ENCODE data around the gene WNK2.

The WNK2 gene

DNA sequence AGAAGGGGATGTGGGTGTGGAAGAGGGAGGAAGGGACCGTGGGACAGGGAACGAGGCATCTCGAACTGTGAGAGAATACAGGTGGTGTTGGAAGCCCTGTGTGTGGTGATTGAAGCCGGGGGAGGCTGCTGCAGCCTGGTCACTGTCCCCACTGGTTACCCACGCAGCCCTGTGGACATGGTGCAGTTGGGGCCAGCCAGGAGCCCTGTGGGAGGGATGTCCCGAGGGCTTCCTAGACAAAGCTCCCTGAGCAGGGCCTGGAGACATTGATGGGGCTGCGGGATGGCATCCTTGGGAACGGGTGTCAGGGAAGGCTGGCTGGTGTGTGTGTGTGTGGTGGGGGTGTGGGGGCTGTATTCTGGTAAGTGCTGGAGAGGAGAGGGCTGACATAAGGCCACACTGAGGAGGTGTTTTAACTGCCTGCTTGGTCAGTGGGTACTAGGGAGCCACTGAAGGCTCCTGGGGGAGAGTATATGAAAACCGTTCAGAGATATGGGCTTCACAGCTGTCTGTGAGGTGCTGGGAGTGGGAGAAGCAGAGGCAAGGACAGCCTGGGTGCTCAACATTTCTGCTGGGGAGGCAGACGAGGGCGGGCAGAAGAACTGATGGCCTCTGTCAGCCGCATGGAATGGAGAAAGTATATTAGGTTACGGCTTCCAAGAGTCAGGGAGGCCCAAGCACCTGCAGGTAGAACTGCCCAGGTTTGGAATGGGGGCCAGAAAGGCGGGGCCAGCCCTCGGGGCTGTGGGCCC lies 20.0 kb downstream of the WNK2 start:
- no peak for DNase-seq

- no peak for DNase-seq
Measured at GRCh38 chr9:93204470-93205043, 20.6 kb downstream of the WNK2 start.

DNA sequence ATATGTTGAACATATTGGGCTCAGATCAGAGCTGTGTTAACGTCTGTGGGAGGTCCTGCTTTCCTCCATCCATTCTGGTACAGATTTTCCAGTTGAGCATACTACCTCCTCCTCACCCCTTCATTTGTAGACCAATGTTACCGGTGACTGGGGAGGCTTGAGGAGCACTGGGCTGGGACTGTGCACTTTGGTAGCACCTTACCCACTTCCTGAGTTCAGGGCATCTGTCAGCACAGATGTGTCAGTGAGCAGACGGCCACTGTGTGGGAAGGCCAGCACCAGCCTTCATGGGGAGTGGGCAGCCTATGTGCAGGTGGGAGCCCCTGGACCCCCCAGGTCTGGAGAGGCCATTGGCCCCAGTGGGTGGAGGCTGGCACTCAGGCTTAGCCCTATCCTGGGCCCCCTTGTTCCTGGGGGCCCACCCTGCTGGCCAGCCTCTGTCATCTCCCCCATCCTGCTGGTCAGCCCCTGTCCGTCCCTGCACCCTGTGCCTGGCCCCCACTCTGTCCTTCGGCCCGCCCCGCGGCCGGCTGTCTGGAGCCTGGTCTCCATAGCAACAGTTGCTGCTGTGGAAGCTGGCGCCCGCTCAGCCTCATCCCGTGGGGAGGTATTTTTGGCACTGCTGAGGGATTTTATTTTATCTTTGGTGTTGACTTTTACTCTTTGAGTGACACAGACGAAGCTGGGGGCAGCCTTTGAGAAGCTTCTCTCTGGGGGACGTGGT lies 21.3 kb downstream of the WNK2 start:
- DNase-seq = no peak

GRCh38 chr9:93205896-93206575 lies 22.1 kb downstream of the WNK2 start:
- DNase-seq = no peak

- no peak for DNase-seq
Measured at GRCh38 chr9:93206576-93207155, 22.7 kb downstream of the WNK2 start.

GRCh38 chr9:93207326-93207814 lies 23.4 kb downstream of the WNK2 start:
- DNase-seq = no peak

DNA sequence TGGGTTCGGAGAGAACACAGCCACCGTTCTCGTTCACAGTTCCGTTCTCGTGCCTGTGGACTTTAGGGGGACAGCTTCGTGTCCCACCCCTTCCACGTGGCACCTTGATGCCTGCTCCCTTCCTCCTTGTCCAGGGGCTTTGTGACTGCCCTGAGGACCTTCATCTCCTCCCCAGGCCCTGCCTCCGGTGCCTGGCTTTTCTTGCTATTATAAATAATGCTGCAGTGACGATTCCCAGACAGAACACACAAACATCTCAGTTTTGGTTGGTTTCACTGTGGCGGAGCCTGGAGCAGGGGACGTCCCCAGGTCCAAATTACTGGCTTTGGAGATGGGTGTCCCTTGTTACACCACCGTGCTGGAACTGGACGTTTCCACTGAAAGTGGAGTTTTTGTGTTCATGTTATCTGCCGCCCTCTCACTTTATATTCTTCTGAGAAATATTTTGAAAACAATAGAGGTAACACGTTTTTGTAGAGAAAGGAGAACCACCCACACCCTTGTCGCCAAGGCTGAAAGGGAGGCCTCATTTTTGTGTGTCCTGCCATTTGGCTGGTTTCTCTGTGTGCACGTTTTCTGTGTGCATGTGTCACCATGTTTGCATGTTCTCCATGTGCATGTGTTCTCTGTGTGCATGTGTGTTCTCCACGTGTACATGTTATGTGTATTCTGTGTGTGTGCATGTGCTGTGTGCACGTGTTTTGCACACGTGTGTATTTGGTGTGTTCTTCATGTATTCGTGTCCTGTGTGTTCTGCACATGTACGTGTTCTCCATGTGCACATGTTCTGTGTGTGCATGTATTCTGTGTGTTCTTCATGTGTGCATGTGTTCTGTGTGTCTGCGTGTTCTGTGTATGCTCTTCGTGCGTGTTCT lies 24.2 kb downstream of the WNK2 start:
- DNase-seq = no peak

DNA sequence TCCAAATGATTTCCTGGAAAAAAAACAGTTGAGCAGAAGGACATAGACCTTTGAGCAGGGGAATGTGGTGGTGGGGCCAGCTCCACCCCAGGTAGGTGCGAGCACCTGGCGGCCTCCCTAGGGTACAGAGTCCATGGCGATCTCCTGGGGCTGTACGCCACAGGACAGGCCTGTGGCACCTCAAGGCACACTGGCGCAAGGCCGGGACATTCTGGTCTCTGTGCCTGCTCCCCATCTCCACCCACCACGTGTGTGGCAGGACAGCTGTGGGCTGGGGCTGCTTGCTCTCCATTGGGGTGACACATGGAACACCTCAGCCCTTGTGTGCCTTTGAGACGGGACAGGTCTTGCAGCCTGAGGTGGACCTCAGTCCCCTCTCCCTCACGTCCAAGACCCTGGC lies 25.2 kb downstream of the WNK2 start:
- DNase-seq = no peak

DNA sequence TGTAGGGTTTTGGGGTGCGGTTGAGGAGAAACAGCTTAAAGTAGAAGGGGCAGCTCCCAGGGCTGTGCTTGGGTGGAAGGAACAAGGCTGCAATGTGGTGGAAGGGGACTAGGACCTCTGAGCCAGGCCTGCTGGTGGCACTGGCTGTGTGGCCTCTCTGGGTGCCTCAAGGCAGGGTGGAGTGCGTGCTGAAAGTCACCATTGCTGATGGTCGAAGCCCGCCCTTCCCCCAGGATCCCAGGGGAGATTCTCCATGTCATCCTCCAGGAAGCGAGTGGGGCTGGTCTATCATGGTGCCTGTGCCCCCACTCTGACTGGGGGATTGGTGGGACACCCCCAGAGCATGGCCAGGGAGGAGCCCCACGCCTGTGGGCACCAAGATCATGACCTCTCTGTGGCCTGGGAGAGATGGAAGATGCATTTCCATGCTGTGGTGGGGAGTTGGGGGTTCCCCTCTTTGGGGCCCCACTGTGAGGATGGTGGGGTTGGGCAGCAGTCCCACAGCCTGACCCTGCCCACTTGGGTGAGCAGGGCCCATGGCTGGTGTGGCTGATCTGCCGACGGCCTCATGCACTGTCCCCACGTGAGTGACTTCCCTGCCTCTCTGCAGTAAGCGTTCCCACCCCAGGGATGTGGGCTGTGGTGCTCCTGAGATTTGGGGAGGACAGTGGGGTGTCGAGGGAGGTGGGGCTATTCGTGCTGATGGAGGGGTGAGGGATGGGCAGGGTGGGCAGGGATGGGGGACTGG lies 25.8 kb downstream of the WNK2 start:
- DNase-seq = no peak

DNA sequence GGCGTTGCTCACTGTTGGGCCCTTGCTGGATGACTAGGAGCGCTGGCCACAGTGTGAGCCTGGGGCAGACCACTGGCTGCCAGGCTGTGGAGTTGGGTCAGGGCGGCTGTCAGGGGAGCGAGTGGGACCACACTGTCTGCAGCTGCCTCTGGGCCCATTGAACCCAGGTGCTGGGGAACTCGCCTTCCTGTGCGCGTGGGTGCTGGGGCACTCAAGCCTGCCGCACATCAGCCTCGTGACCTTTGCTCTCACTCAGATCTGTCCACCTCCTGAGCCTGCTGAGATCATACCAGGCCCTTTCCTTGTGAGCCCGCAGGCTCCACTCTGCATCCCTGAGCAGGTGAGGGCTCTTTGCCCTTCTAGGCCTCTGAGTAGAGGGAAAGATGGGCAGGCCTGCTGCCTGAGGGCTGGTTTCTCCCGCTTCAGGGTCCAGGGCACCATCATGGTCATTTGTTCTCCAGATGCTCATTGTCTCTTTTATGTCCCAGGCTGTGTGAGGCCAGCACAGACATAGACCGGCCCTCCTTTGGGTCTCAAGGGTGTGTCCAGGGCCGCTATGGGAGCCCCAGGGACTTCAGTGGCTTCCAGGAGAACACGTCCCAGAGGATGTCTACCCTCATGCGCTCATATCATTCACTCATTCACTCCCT lies 26.5 kb downstream of the WNK2 start:
- no peak for DNase-seq

DNA sequence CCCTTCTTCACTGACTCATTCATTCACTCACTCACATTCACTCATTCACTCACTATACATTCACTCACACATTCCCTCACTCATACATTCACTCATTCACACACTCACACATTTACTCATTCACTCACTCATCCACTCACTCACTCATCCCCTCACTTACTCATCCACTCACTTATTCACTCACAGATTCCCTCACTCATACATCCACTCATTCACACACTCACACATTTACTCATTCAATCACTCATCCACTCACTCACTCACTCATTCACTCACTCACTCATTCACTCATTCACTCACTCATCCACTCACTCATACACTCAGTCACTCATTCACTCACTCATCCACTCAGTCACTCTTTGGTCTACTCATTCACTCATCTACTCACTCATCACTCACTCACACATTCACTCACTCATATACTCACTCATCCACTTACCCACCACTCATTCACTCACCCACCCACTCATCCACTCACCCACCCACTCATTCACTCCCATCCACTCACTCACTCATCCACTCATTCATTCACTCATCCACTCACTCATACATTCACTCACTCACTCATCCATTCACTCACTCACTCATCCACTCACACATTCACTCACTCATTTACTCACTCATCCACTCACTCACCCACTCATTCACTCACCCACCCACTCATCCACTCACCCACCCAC lies 27.2 kb downstream of the WNK2 start:
- no peak for DNase-seq

GRCh38 chr9:93211654-93212001 lies 27.7 kb downstream of the WNK2 start:
- no peak for DNase-seq

DNA sequence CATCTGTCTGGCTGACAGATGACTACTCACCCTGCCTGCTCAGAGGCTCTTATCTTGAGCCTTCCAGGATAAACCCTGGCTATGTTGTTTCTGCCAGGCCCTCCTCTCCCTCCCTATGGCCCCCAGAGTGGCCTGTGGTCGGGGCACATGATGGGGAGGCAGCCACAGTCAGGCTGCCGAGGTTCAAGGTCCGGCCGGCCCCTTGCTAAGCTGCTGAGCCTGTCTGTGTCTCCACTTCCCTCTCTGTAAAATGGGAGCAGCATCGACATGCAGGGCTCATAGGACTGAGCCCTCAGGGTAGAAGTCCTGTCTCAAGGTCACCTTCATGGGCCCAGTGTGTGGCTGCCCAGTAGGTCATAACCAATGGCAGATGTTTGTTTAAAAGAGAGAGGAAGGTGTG lies 28.5 kb downstream of the WNK2 start:
- DNase-seq = no peak

GRCh38 chr9:93216073-93216365 lies 32.1 kb downstream of the WNK2 start:
- no peak for DNase-seq

DNA sequence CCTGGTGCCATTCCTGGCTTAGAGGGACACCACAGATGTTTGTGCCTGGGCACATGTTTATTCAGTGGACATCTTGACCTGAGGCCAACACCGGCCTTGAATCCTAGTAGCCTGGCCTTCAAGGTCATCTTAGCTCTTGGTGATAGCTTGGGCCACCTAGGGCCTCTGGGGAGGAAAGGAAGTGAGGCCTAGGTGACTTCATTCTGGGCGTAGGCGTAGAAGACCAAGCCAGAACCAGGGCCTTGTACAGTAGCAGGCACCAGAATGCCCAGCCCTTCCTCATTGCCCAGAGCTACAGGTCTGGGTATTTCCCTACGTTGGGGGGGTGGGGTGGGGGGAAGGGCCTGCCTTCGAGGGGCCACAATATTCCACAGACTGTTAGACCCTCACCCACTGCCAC lies 33.8 kb downstream of the WNK2 start:
- DNase-seq = no peak

DNA sequence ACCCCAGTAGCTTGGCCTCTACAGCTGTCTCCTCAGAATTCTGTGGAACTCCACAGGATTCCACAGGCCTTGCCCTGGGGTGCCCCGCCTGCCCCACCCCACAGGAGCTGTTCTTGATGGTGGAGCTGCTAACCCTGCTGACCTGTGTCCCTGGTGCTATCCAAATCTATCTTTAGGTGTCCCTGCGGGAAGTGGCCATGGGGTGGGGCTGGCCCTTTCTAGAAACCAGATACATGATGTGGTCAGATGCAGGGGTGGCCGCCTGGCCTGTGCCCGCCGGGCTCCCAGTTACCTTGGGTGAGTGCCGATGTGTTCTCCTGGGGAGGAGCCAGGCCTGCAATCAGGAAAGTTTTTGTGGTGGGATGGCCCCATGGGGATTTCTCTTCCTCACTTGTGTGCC lies 34.2 kb downstream of the WNK2 start:
- DNase-seq = no peak

- no peak for DNase-seq
Measured at GRCh38 chr9:93218671-93219420, 34.9 kb downstream of the WNK2 start.

- DNase-seq = no peak
Measured at GRCh38 chr9:93219692-93220091, 35.8 kb downstream of the WNK2 start.

DNA sequence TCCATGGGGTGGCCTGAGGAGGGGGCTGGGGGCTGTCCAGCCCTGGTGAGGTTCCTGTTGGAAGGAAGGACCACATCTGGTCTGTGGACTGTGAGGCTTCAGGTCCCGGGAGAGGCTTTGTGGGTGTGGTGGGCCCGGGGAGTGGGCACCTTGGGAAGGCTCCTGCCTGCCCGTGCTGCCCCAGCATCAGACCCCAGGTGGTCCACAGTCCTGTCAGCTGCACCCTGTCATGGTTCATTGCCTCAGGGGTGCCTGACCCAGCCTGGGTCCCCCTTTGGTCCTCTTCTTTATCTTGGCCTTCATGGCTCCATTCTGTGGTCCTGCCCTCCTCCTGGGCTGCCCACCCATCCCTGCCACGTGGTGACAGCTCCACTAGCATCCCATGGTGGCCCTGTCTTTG lies 36.7 kb downstream of the WNK2 start:
- DNase-seq = no peak

GRCh38 chr9:93221044-93221443 lies 37.1 kb downstream of the WNK2 start:
- DNase-seq = no peak
